Endodermal cell (in vitro differentiated cells): ENCODE measurements around the gene PRKAA1. TPM values are rescaled to one million over a fixed set of nuclear protein-coding genes. Genes with fewer than 3 reads are reported as not detected.

Source experiments
- DNase-seq: peaks from one replicate; pipeline ENCODE4 v3.0.0-alpha.2; 2017
- H3K27ac ChIP-seq: 2 replicates; pipeline ENCODE4 v1.5.1; 2013; ENCODE audit warnings: mild to moderate bottlenecking, low read depth, low read length, moderate library complexity
- H3K27me3 ChIP-seq: 2 replicates; pipeline ENCODE4 v1.6.1; 2013; ENCODE audit warnings: mild to moderate bottlenecking, low read length, moderate library complexity; ENCODE audit not compliant: insufficient read depth, control insufficient read depth, poor library complexity, severe bottlenecking
- H3K36me3 ChIP-seq: 2 replicates; pipeline ENCODE4 v1.7.0; 2013; ENCODE audit warnings: mild to moderate bottlenecking, low read length, moderate library complexity; ENCODE audit not compliant: control insufficient read depth, insufficient read depth
- H3K4me1 ChIP-seq: one replicate; pipeline ENCODE4 v1.7.0; 2013; ENCODE audit warnings: low read length; ENCODE audit not compliant: control insufficient read depth, insufficient read depth
- H3K4me3 ChIP-seq: 2 replicates; pipeline ENCODE4 v1.5.1; 2013; ENCODE audit warnings: mild to moderate bottlenecking, low read length, moderate library complexity
- H3K9ac ChIP-seq: 2 replicates; pipeline ENCODE4 v1.6.1; 2013; ENCODE audit warnings: mild to moderate bottlenecking, low read length, moderate library complexity; ENCODE audit not compliant: poor library complexity, severe bottlenecking; ENCODE audit errors: extremely low read depth
- H3K9me3 ChIP-seq: 2 replicates; pipeline ENCODE4 v1.6.1; 2013; ENCODE audit warnings: mild to moderate bottlenecking, low read length, moderate library complexity; ENCODE audit not compliant: control insufficient read depth
- H3K27ac Mint-ChIP-seq: 2 replicates; pipeline ENCODE4 v1.8.0; 2020; ENCODE audit warnings: mixed read lengths
- H3K27me3 Mint-ChIP-seq: 2 replicates; pipeline ENCODE4 v1.8.0; 2021; ENCODE audit warnings: mild to moderate bottlenecking, mixed read lengths; ENCODE audit not compliant: insufficient read depth
- H3K36me3 Mint-ChIP-seq: 2 replicates; pipeline ENCODE4 v1.8.0; 2020; ENCODE audit warnings: low read depth, mixed read lengths
- H3K4me1 Mint-ChIP-seq: 2 replicates; pipeline ENCODE4 v1.8.0; 2020; ENCODE audit warnings: mixed read lengths
- H3K4me3 Mint-ChIP-seq: 2 replicates; pipeline ENCODE4 v1.8.0; 2020; ENCODE audit warnings: mild to moderate bottlenecking, moderate library complexity, mixed read lengths
- H3K9me3 Mint-ChIP-seq: 2 replicates; pipeline ENCODE4 v1.8.0; 2020; ENCODE audit warnings: mild to moderate bottlenecking, mixed read lengths
- CTCF ChIP-seq: fragments of 200-600 bp; sonication (generic); conservative IDR thresholded peaks from 2 replicates; pipeline ENCODE4 v1.5.0; 2021; ENCODE audit warnings: antibody characterized with exemption, mild to moderate bottlenecking
- WGBS, 2 experiments: methylation state at CpG; one replicate each; pipeline versions ENCODE4 v1.1.5 to v1.1.7; 2013; ENCODE audit warnings: missing lambda C conversion rate in 2 of 2, mixed read lengths in 1 of 2; ENCODE audit not compliant: insufficient coverage in 1 of 2, insufficient read length in 1 of 2; 5-methylcytosine and 5-hydroxymethylcytosine counted together
- total RNA-seq, 2 donors: library from RNA; stranded (reverse); fragmentation: NEBNext Ultra II Directional in 1 of 2; extraction: Animal tissue kit (Norgen Biotek cat#: 25700) in 1 of 2; gene quantifications; 2 replicates in 1 of 2; 3 replicates in 1 of 2; pipeline ENCODE4 v1.2.1, GENCODE V29; 2021

Gene PRKAA1
- total RNA-seq, 2 donors from 2014 or later = 47.7 to 50.4 TPM

- Histone ChIP-seq H3K36me3 (peaks cover 26% of the 10 kb centered on the region), H3K27me3 (no peaks in the 10 kb centered on the region), H3K27ac (no peak overlapping the region), H3K4me3 (no peak overlapping the region), H3K9me3 (peaks cover 14% of the 10 kb centered on the region), H3K4me1 (no peaks in the 10 kb centered on the region), H3K9ac (no peak overlapping the region)
- H3K4me3 Mint-ChIP-seq = no peak overlapping the region
- H3K36me3 Mint-ChIP-seq = peaks cover 23% of the 10 kb centered on the region
- H3K27ac Mint-ChIP-seq = no peak overlapping the region
- H3K4me1 Mint-ChIP-seq = peaks cover 12% of the 10 kb centered on the region
- DNase-seq = no peak
- TF ChIP-seq CTCF = no peak
- peaks cover 5% of the 10 kb centered on the region for H3K9me3 Mint-ChIP-seq
- H3K27me3 Mint-ChIP-seq = no peaks in the 10 kb centered on the region
Observed at GRCh38 chr5:40738502-40738901, 59.7 kb downstream of the PRKAA1 start.

- no peak for DNase-seq
- Histone ChIP-seq H3K9me3 (peaks cover 14% of the 10 kb centered on the region), H3K4me3 (no peak overlapping the region), H3K4me1 (no peaks in the 10 kb centered on the region), H3K36me3 (peaks cover 23% of the 10 kb centered on the region), H3K9ac (no peak overlapping the region), H3K27ac (no peak overlapping the region), H3K27me3 (no peaks in the 10 kb centered on the region)
- Mint-ChIP-seq H3K36me3 (peaks cover 22% of the 10 kb centered on the region), H3K4me1 (peaks cover 14% of the 10 kb centered on the region), H3K9me3 (peaks cover 5% of the 10 kb centered on the region), H3K27me3 (no peaks in the 10 kb centered on the region), H3K27ac (no peak overlapping the region), H3K4me3 (no peak overlapping the region)
- WGBS, 2 experiments = 50% methylated on average over 1 of the region's 1 CpG; no CpG with 5 or more reads in 1 of the 2 experiments
- TF ChIP-seq CTCF = peak; percentile 85
Observed at GRCh38 chr5:40736103-40736875, 61.9 kb downstream of the PRKAA1 start.

GRCh38 chr5:40735609-40736008 is 62.6 kb downstream of the PRKAA1 start:
- Mint-ChIP-seq H3K4me1 (peaks cover 14% of the 10 kb centered on the region), H3K27me3 (no peaks in the 10 kb centered on the region), H3K4me3 (no peak overlapping the region), H3K27ac (no peak overlapping the region), H3K36me3 (peaks cover 16% of the 10 kb centered on the region), H3K9me3 (peaks cover 5% of the 10 kb centered on the region)
- H3K27me3 ChIP-seq = no peaks in the 10 kb centered on the region
- no peak for TF ChIP-seq CTCF
- H3K9ac ChIP-seq = no peak overlapping the region
- H3K36me3 ChIP-seq = peaks cover 17% of the 10 kb centered on the region
- no peak overlapping the region for H3K4me3 ChIP-seq
- no peak for DNase-seq
- H3K4me1 ChIP-seq = no peaks in the 10 kb centered on the region
- no peak overlapping the region for H3K27ac ChIP-seq
- peaks cover 13% of the 10 kb centered on the region for H3K9me3 ChIP-seq
